IMR-90 (cell line): Measurements from ENCODE around the gene TOMM20. TPM values are rescaled to one million over a fixed set of nuclear protein-coding genes. Genes with fewer than 3 reads are reported as not detected.

Experiments used
- ATAC-seq: fragments of 200-7000 bp; cut with Tn5 transposase; 2 replicates; pipeline ENCODE4 v1.9.1; 2020; ENCODE audit warnings: low read depth, mild to moderate bottlenecking, moderate library complexity
- BruUV-seq: library from RNA; stranded (reverse); fragments of 400-500 nt; replicated peaks from 2 replicates; lab custom pipeline; 2021; lab: Mats Ljungman, UMichigan
- CTCF ChIA-PET: fragments of 300-600 bp; formaldehyde crosslinking; extraction: SDS; loops from one replicate; lab custom pipeline; 2021; ENCODE audit warnings: antibody characterized with exemption; lab: Yijun Ruan, JAX
- POLR2A ChIA-PET: fragments of 300-600 bp; sonication (Branson Sonifier 250); formaldehyde crosslinking; loops from one replicate; lab custom pipeline; 2022; ENCODE audit warnings: antibody characterized with exemption; ENCODE audit not compliant: unreplicated experiment; lab: Charles Lee
- DNase-seq: peaks from one replicate; pipeline ENCODE4 v3.0.0; 2013
- H2AFZ ChIP-seq: replicated peaks from 2 replicates; pipeline ENCODE3; 2013; ENCODE audit warnings: low read length, mild to moderate bottlenecking; ENCODE audit not compliant: poor library complexity
- H2AK5ac ChIP-seq: 2 replicates; pipeline ENCODE4 v1.6.1; 2013; ENCODE audit warnings: low read depth, low read length, inconsistent platforms
- H2AK9ac ChIP-seq: replicated peaks from 2 replicates; pipeline ENCODE3; 2013; ENCODE audit warnings: mild to moderate bottlenecking, low read depth, low read length, moderate library complexity; ENCODE audit not compliant: poor library complexity
- H2BK120ac ChIP-seq: 2 replicates; pipeline ENCODE4 v1.6.1; 2013; ENCODE audit warnings: low read depth, low read length, inconsistent platforms
- H2BK15ac ChIP-seq: 3 replicates; pipeline ENCODE4 v1.6.1; 2013; ENCODE audit warnings: low read depth, low read length, inconsistent platforms
- H2BK20ac ChIP-seq: 2 replicates; pipeline ENCODE4 v1.6.1; 2013; ENCODE audit warnings: low read depth, mild to moderate bottlenecking, inconsistent platforms, low read length, moderate library complexity
- H2BK5ac ChIP-seq: 2 replicates; pipeline ENCODE4 v1.6.1; 2013; ENCODE audit warnings: mild to moderate bottlenecking, low read depth, low read length, inconsistent platforms; ENCODE audit not compliant: poor library complexity, severe bottlenecking
- H3K14ac ChIP-seq: replicated peaks from 2 replicates; pipeline ENCODE4 v1.6.1; 2013; ENCODE audit warnings: low read depth, low read length, inconsistent platforms
- H3K18ac ChIP-seq: 2 replicates; pipeline ENCODE4 v1.6.1; 2013; ENCODE audit warnings: low read depth, low read length, control low read depth
- H3K23ac ChIP-seq: 2 replicates; pipeline ENCODE4 v1.6.1; 2013; ENCODE audit warnings: low read depth, low read length, inconsistent platforms
- H3K27ac ChIP-seq: 2 replicates; pipeline ENCODE4 v1.5.1; 2013; ENCODE audit warnings: mild to moderate bottlenecking, control low read depth, low read length; ENCODE audit not compliant: insufficient read depth
- H3K27me3 ChIP-seq: 2 replicates; pipeline ENCODE4 v1.6.1; 2013; ENCODE audit warnings: low read length; ENCODE audit not compliant: control insufficient read depth, insufficient read depth
- H3K36me3 ChIP-seq: 2 replicates; pipeline ENCODE4 v1.6.1; 2013; ENCODE audit warnings: low read length, mixed read lengths; ENCODE audit not compliant: control insufficient read depth, insufficient read depth
- H3K4ac ChIP-seq: 2 replicates; pipeline ENCODE4 v1.6.1; 2013; ENCODE audit warnings: low read depth, low read length, inconsistent platforms
- H3K4me1 ChIP-seq: 2 replicates; pipeline ENCODE4 v1.6.1; 2013; ENCODE audit warnings: low read length, mixed read lengths; ENCODE audit not compliant: control insufficient read depth, insufficient read depth
- H3K4me2 ChIP-seq: 2 replicates; pipeline ENCODE4 v1.6.1; 2013; ENCODE audit warnings: low read depth, mild to moderate bottlenecking, control low read depth, low read length, moderate library complexity
- H3K4me3 ChIP-seq: 2 replicates; pipeline ENCODE4 v1.5.1; 2013; ENCODE audit warnings: low read depth, mild to moderate bottlenecking, control low read depth, low read length, moderate library complexity; ENCODE audit not compliant: insufficient read depth
- H3K56ac ChIP-seq: 2 replicates; pipeline ENCODE4 v1.6.1; 2013; ENCODE audit warnings: low read length, inconsistent platforms; ENCODE audit not compliant: insufficient read depth; ENCODE audit errors: extremely low read depth
- H3K79me1 ChIP-seq, 2 experiments: 2 replicates each; pipeline ENCODE4 v1.6.1; 2013; ENCODE audit warnings: low read length in 2 of 2, inconsistent platforms in 1 of 2, low read depth in 1 of 2
- H3K9ac ChIP-seq: 2 replicates; pipeline ENCODE4 v1.6.1; 2013; ENCODE audit warnings: low read depth, low read length, control low read depth
- H3K9me1 ChIP-seq: 2 replicates; pipeline ENCODE4 v1.6.1; 2013; ENCODE audit warnings: low read length, inconsistent platforms; ENCODE audit not compliant: insufficient read depth
- H3K9me3 ChIP-seq: 2 replicates; pipeline ENCODE4 v1.6.1; 2013; ENCODE audit warnings: low read length; ENCODE audit not compliant: control insufficient read depth, insufficient read depth
- H4K20me1 ChIP-seq: 2 replicates; pipeline ENCODE4 v1.6.1; 2013; ENCODE audit warnings: low read length, inconsistent platforms; ENCODE audit not compliant: insufficient read depth
- H4K5ac ChIP-seq: 2 replicates; pipeline ENCODE4 v1.6.1; 2013; ENCODE audit warnings: mild to moderate bottlenecking, low read depth, low read length, control low read depth
- H4K8ac ChIP-seq, 2 experiments: 2 replicates each; pipeline ENCODE4 v1.6.1; 2013; ENCODE audit warnings: low read depth in 2 of 2, low read length in 2 of 2, control low read depth in 1 of 2, inconsistent platforms in 1 of 2
- H4K91ac ChIP-seq: 2 replicates; pipeline ENCODE4 v1.6.1; 2013; ENCODE audit warnings: low read depth, low read length, inconsistent platforms; ENCODE audit not compliant: insufficient read depth
- BHLHE40 ChIP-seq: fragments of 150-350 bp; IDR thresholded peaks from 2 replicates; pipeline ENCODE4 v1.6.1; 2016; ENCODE audit warnings: mild to moderate bottlenecking, low read depth, low read length
- CEBPB ChIP-seq: IDR thresholded peaks from 2 replicates; pipeline ENCODE4 v1.6.1; 2012; ENCODE audit warnings: low read depth, low read length, improper control_type of control experiment
- CHD1 ChIP-seq: IDR thresholded peaks from 2 replicates; pipeline ENCODE4 v1.6.1; 2012; ENCODE audit warnings: low read depth, low read length, improper control_type of control experiment
- FOS ChIP-seq: fragments of 150-350 bp; IDR thresholded peaks from 2 replicates; pipeline ENCODE4 v1.6.1; 2016; ENCODE audit warnings: low read depth, low read length
- MAFK ChIP-seq: IDR thresholded peaks from 2 replicates; pipeline ENCODE4 v1.6.1; 2012; ENCODE audit warnings: low read depth, low read length, improper control_type of control experiment
- MAZ ChIP-seq: IDR thresholded peaks from 2 replicates; pipeline ENCODE4 v1.6.1; 2012; ENCODE audit warnings: low read depth, mild to moderate bottlenecking, low read length, improper control_type of control experiment, moderate library complexity, borderline replicate concordance
- MXI1 ChIP-seq: IDR thresholded peaks from 2 replicates; pipeline ENCODE4 v1.6.1; 2012; ENCODE audit warnings: low read depth, mild to moderate bottlenecking, low read length, moderate library complexity, borderline replicate concordance
- NFE2L2 ChIP-seq: fragments of 150-350 bp; IDR thresholded peaks from 2 replicates; pipeline ENCODE4 v1.6.1; 2016; ENCODE audit warnings: low read depth, mild to moderate bottlenecking, low read length
- POLR2A ChIP-seq: IDR thresholded peaks from 2 replicates; pipeline ENCODE4 v1.6.1; 2012; ENCODE audit warnings: mild to moderate bottlenecking, low read depth, low read length
- RAD21 ChIP-seq: IDR thresholded peaks from 2 replicates; pipeline ENCODE4 v1.6.1; 2012; ENCODE audit warnings: low read length, improper control_type of control experiment
- RCOR1 ChIP-seq: IDR thresholded peaks from 2 replicates; pipeline ENCODE4 v1.6.1; 2012; ENCODE audit warnings: mild to moderate bottlenecking, low read length, improper control_type of control experiment; ENCODE audit not compliant: insufficient replicate concordance
- RFX5 ChIP-seq: IDR thresholded peaks from 2 replicates; pipeline ENCODE4 v1.8.0; 2012; ENCODE audit warnings: low read depth, mild to moderate bottlenecking, low read length, moderate library complexity
- SMC3 ChIP-seq: fragments of 150-350 bp; IDR thresholded peaks from 2 replicates; pipeline ENCODE4 v1.6.1; 2016; ENCODE audit warnings: low read depth, mild to moderate bottlenecking, antibody characterized with exemption, low read length, moderate library complexity
- WGBS, 2 experiments: methylation state at CpG; one replicate each; pipeline versions ENCODE4 v1.1.5 to v1.1.7; 2013; ENCODE audit warnings: missing lambda C conversion rate in 2 of 2; ENCODE audit not compliant: insufficient read length in 1 of 2; ENCODE audit errors: extremely low coverage in 2 of 2; 5-methylcytosine and 5-hydroxymethylcytosine counted together
- dilution Hi-C: fragments of 300-500 bp; cut with HindIII; formaldehyde crosslinking; loops from one replicate; pipeline ENCODE4 v1.14.3; 2018; ENCODE audit warnings: low sequenced_read_pairs; ENCODE audit not compliant: unreplicated experiment
- in situ Hi-C: fragments of 300-500 bp; cut with MboI; formaldehyde crosslinking; loops from 3 replicates; pipeline ENCODE4 v1.14.3; 2019; ENCODE audit warnings: low sequenced_read_pairs, inconsistent platforms, mixed read lengths
- intact Hi-C: fragments of 100-400 bp; cut with micrococcal nuclease; formaldehyde crosslinking; loops from 2 replicates; pipeline ENCODE4 v1.10.0; 2022
- polyA plus RNA-seq, 3 experiments: library from polyadenylated mRNA; depleted of rRNA; stranded (reverse); fragments of >200 nt; gene quantifications; 2 replicates each; pipeline ENCODE4 v1.2.3, GENCODE V29; 2012; ENCODE audit warnings: low replicate concordance in 1 of 3
- total RNA-seq: library from RNA; depleted of rRNA; stranded (reverse); fragments of >200 nt; gene quantifications from 2 replicates; pipeline ENCODE4 v1.2.3, GENCODE V29; 2012
- TF ChIP-seq, protein P1 (sequence below): conservative IDR thresholded peaks from 2 replicates; pipeline ENCODE4 v1.5.1; 2012; ENCODE audit warnings: mild to moderate bottlenecking, low read depth, low read length, improper control_type of control experiment
- TF ChIP-seq, protein P2 (sequence below): fragments of 150-350 bp; IDR thresholded peaks from 2 replicates; pipeline ENCODE4 v1.6.1; 2016; ENCODE audit warnings: low read depth, mild to moderate bottlenecking, low read length, moderate library complexity, borderline replicate concordance
- TF ChIP-seq, protein P3 (sequence below): fragments of 150-350 bp; IDR thresholded peaks from 2 replicates; pipeline ENCODE4 v1.6.1; 2017; ENCODE audit warnings: mild to moderate bottlenecking, antibody characterized with exemption, low read length, low read depth

Gene TOMM20
- total and polyA plus RNA-seq, 2 of the 4 experiments (the other 2 are of a cell fraction) = 75.3 to 84.4 TPM

DNA sequence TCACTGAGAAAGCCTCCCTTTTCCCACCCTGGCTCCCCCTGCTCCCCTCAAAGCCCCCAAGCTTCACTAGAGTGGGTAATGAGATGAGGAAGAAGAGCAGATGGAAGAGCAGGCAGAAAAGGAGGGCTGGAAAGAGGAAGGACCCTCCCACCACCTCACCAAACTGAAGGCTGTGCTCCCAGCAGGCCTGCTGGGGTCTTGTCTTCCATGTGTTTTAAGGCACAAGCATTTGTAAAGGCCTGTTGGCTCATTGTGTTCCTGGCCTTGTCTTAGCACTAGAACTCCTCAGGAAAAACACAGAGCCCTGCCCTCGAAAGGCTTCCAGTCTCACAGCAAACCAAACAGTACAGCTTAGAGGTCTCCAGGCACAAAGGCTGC lies 51.5 kb downstream of the TOMM20 start:
- POLR2A ChIA-PET = no interaction called here
- CTCF ChIA-PET = no interaction called here

More for the DNA sequence above, 51.5 kb downstream of the TOMM20 start:
- peak overlapping the region; percentile 72 for H2BK5ac ChIP-seq
- peak overlapping the region; percentile 8 for H2BK20ac ChIP-seq
- peak overlapping the region; percentile 65 for H2BK15ac ChIP-seq
- H3K36me3 ChIP-seq = no peaks in the 10 kb centered on the region
- H3K4ac ChIP-seq = peak overlapping the region; percentile 27
- dilution Hi-C loops (no loop called here), intact Hi-C loops (loop anchor here (5.0 kb wide), 1 partner anchor 65 kb away; no protein-coding TSS in a partner anchor), in situ Hi-C loops (loop anchor here (25.0 kb wide), 1 partner anchor 215 kb away; no protein-coding TSS in a partner anchor)
- ATAC-seq (no peak), DNase-seq (no peak)
- H4K91ac ChIP-seq = peak overlapping the region; percentile 87
- H3K14ac ChIP-seq = peak overlapping the region; percentile 74
- H3K23ac ChIP-seq = peak overlapping the region; percentile 76
- no peaks in the 10 kb centered on the region; the same call in 1 of the 2 replicates for H4K20me1 ChIP-seq
- no peak overlapping the region for H3K4me3 ChIP-seq
- peaks cover 43% of the 10 kb centered on the region for H3K4me1 ChIP-seq
- peak overlapping the region; percentile 94 for H2AK5ac ChIP-seq
- TF ChIP-seq MAFK (no peak), MXI1 (no peak), RCOR1 (no peak), POLR2A (no peak), SMC3 (no peak), CEBPB (no peak), BHLHE40 (no peak), NFE2L2 (no peak), RAD21 (no peak), RFX5 (no peak), FOS (no peak), MAZ (no peak), CHD1 (no peak)
- TF ChIP-seq, protein P1, sequence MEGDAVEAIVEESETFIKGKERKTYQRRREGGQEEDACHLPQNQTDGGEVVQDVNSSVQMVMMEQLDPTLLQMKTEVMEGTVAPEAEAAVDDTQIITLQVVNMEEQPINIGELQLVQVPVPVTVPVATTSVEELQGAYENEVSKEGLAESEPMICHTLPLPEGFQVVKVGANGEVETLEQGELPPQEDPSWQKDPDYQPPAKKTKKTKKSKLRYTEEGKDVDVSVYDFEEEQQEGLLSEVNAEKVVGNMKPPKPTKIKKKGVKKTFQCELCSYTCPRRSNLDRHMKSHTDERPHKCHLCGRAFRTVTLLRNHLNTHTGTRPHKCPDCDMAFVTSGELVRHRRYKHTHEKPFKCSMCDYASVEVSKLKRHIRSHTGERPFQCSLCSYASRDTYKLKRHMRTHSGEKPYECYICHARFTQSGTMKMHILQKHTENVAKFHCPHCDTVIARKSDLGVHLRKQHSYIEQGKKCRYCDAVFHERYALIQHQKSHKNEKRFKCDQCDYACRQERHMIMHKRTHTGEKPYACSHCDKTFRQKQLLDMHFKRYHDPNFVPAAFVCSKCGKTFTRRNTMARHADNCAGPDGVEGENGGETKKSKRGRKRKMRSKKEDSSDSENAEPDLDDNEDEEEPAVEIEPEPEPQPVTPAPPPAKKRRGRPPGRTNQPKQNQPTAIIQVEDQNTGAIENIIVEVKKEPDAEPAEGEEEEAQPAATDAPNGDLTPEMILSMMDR = no peak
- TF ChIP-seq, protein P2, sequence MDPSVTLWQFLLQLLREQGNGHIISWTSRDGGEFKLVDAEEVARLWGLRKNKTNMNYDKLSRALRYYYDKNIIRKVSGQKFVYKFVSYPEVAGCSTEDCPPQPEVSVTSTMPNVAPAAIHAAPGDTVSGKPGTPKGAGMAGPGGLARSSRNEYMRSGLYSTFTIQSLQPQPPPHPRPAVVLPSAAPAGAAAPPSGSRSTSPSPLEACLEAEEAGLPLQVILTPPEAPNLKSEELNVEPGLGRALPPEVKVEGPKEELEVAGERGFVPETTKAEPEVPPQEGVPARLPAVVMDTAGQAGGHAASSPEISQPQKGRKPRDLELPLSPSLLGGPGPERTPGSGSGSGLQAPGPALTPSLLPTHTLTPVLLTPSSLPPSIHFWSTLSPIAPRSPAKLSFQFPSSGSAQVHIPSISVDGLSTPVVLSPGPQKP = no peak
- TF ChIP-seq, protein P3, sequence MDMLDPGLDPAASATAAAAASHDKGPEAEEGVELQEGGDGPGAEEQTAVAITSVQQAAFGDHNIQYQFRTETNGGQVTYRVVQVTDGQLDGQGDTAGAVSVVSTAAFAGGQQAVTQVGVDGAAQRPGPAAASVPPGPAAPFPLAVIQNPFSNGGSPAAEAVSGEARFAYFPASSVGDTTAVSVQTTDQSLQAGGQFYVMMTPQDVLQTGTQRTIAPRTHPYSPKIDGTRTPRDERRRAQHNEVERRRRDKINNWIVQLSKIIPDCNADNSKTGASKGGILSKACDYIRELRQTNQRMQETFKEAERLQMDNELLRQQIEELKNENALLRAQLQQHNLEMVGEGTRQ = no peak
- H3K4me2 ChIP-seq = no peak overlapping the region
- H3K9ac ChIP-seq = no peak overlapping the region
- H4K5ac ChIP-seq = peak overlapping the region; percentile 89
- peak overlapping the region; percentile 0 to 83; a peak in 2 of 4 replicates for H4K8ac ChIP-seq
- no TSS peak for BruUV-seq
- peak overlapping the region; percentile 22 for H3K18ac ChIP-seq
- H3K56ac ChIP-seq = no peak overlapping the region
- peaks cover 39% of the 10 kb centered on the region for H3K9me1 ChIP-seq
- H3K9me3 ChIP-seq = no peaks in the 10 kb centered on the region
- WGBS, 2 experiments = no CpG with 5 or more reads among the region's 1 CpG
- H3K27ac ChIP-seq = peak overlapping the region; percentile 72; the same call in 1 of the 2 replicates
- peaks cover 0 to 3% of the 10 kb centered on the region in 2 experiments; a peak in 1 of 4 replicates for H3K79me1 ChIP-seq
- H2AK9ac ChIP-seq = peak overlapping the region; percentile 52
- H2BK120ac ChIP-seq = peak overlapping the region; percentile 92
- no peak overlapping the region for H2AFZ ChIP-seq
- no peaks in the 10 kb centered on the region for H3K27me3 ChIP-seq
